HepG2 (cell line): Measurements from ENCODE around the gene MRPL36. TPM values are rescaled to one million over a fixed set of nuclear protein-coding genes. Genes with fewer than 3 reads are reported as not detected.

Experiments
- CAMTA2 ChIP-seq: sonication (generic); formaldehyde crosslinking; IDR thresholded peaks from 2 replicates; pipeline ENCODE4 v1.4.0; 2020; ENCODE audit warnings: mild to moderate bottlenecking, missing genetic modification reagents, borderline replicate concordance
- CREB1 ChIP-seq, 2 experiments: fragments of 450-650 bp in 1 of 2; IDR thresholded peaks; 2 replicates each; pipeline ENCODE4 v1.6.1; 2016 to 2017; ENCODE audit warnings: control low read depth in 1 of 2, mild to moderate bottlenecking in 1 of 2, missing compliant biosample characterization in 1 of 2, missing genetic modification characterization in 1 of 2
- HDAC1 ChIP-seq: sonication (generic); formaldehyde crosslinking; IDR thresholded peaks from 2 replicates; pipeline ENCODE4 v1.5.1; 2020; ENCODE audit warnings: mild to moderate bottlenecking, missing genetic modification reagents
- MED1 ChIP-seq: sonication (generic); formaldehyde crosslinking; IDR thresholded peaks from 2 replicates; pipeline ENCODE4 v1.4.0; 2020; ENCODE audit warnings: missing genetic modification reagents
- NFKB2 ChIP-seq: sonication (generic); formaldehyde crosslinking; IDR thresholded peaks from 2 replicates; pipeline ENCODE4 v1.4.0; 2020; ENCODE audit warnings: missing genetic modification reagents, borderline replicate concordance
- NRL ChIP-seq: sonication (generic); formaldehyde crosslinking; IDR thresholded peaks from 2 replicates; pipeline ENCODE4 v1.5.0; 2020; ENCODE audit warnings: missing genetic modification reagents, mild to moderate bottlenecking, moderate library complexity, borderline replicate concordance
- RFXAP ChIP-seq: sonication (generic); formaldehyde crosslinking; IDR thresholded peaks from 2 replicates; pipeline ENCODE4 v1.4.0; 2020; ENCODE audit warnings: missing genetic modification reagents, borderline replicate concordance
- SP140L ChIP-seq: sonication (generic); formaldehyde crosslinking; IDR thresholded peaks from 2 replicates; pipeline ENCODE4 v1.4.0; 2020; ENCODE audit warnings: missing genetic modification reagents, borderline replicate concordance
- ZFY ChIP-seq: sonication (generic); formaldehyde crosslinking; IDR thresholded peaks from 2 replicates; pipeline ENCODE4 v1.4.0; 2020; ENCODE audit warnings: missing genetic modification reagents
- ZNF121 ChIP-seq: sonication (generic); formaldehyde crosslinking; IDR thresholded peaks from 2 replicates; pipeline ENCODE4 v1.5.0; 2020; ENCODE audit warnings: mild to moderate bottlenecking, missing genetic modification reagents
- ZNF280D ChIP-seq: sonication (generic); formaldehyde crosslinking; IDR thresholded peaks from 2 replicates; pipeline ENCODE4 v1.5.1; 2020; ENCODE audit warnings: mild to moderate bottlenecking, missing genetic modification reagents
- polyA plus RNA-seq, 8 experiments: library from polyadenylated mRNA; depleted of rRNA in 3 of 8; stranded (reverse) in 7 of 8; unstranded in 1 of 8; fragments of >200 nt; fragmentation: Illumina TruSeq in 4 of 8; extraction: Trizol in 4 of 8; gene quantifications; 2 replicates each; pipeline versions ENCODE4 v1.2.1 to v1.2.3, GENCODE V29; 2011 to 2016; ENCODE audit warnings: low read depth in 4 of 8, missing spikeins in 1 of 8, mixed read lengths in 1 of 8; ENCODE audit not compliant: insufficient read depth in 1 of 8
- total RNA-seq, 5 experiments: library from RNA; depleted of rRNA; stranded (reverse); fragments of >200 nt; fragmentation: Illumina TruSeq; extraction: Trizol; gene quantifications; 2 replicates each; pipeline ENCODE4 v1.2.3, GENCODE V29; 2016; ENCODE audit warnings: low read depth in 1 of 5
- TF ChIP-seq, protein P1 (sequence below): sonication (generic); formaldehyde crosslinking; IDR thresholded peaks from 2 replicates; pipeline ENCODE4 v1.4.0; 2020; ENCODE audit warnings: mild to moderate bottlenecking, missing genetic modification reagents
- TF ChIP-seq, protein P2 (sequence below): sonication (generic); formaldehyde crosslinking; IDR thresholded peaks from 2 replicates; pipeline ENCODE4 v1.8.1; 2023; ENCODE audit warnings: mild to moderate bottlenecking, moderate library complexity, missing genetic modification reagents
- TF ChIP-seq, protein P3 (sequence below): sonication (generic); formaldehyde crosslinking; IDR thresholded peaks from 2 replicates; pipeline ENCODE4 v1.4.0; 2020; ENCODE audit warnings: missing genetic modification reagents, borderline replicate concordance
- TF ChIP-seq, protein P4 (sequence below): sonication (generic); formaldehyde crosslinking; IDR thresholded peaks from 2 replicates; pipeline ENCODE4 v1.8.1; 2023; ENCODE audit warnings: mild to moderate bottlenecking, missing genetic modification reagents

Gene MRPL36
- total and polyA plus RNA-seq, 2 of the 13 experiments (the other 11 are each of a cell fraction or from before 2014, with no cell fraction given), result 71.3 to 113 TPM

DNA sequence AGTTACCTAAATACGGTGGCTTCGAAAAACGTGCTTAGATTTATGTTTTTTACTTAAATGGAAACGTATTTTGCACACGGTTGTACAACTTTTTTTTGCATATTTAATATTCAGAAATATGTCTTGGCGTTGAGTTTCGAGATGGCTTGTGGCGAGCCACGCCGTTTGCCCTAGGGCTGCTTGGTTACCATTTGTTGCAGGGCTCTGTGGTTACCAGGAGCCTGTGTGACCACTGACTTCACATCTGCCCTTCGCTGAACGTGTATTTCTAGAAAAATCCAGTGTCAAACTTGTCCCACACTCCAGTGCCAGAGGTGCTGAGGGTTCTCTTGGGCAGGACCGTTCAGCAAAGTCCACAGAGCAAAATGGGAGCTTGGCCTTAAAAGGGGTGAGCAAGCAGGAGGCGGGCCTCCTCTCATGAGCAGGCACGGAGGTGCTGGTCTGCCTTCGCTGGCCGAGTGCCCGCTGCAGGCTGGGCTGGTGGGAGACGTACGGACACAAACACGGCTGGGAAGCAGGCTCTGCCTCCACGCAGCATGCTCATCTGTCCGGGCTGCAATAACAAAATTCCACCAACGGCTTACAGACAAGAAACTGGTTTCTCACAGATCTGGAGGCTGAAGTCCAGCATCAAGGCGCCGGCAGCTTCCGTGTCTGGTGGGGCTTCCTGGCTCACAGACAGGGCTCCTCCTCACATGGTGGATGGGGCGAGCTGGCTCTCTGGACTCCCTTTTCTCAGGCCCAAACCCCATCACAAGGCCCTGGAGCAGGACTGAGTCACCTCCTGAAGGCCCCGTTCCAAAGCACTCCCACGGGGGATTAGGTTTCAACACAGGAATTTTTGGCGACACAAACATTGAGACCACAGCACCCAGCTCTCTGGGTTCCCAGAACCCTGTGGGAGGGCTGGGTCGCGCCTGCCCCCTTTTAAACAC, 5.4 kb downstream of the MRPL36 start (continued):
- TF ChIP-seq CREB1 (IDR thresholded peaks at IDR 0.05) (no peak), CREB1 (CRISPR knock-in tag; IDR thresholded peaks at IDR 0.05) (no peak), RFXAP (CRISPR knock-in tag) (no peak), MED1 (CRISPR knock-in tag) (no peak), SP140L (no peak), CAMTA2 (CRISPR knock-in tag) (no peak), ZNF280D (no peak), ZFY (peak; percentile 46; the same call in 1 of the 2 replicates), ZNF121 (peak; percentile 61; the same call in 1 of the 2 replicates), NRL (CRISPR knock-in tag) (no peak), NFKB2 (CRISPR knock-in tag) (0 out of 2 replicates have a peak, but pooled peaks have one; percentile 38), HDAC1 (CRISPR knock-in tag) (no peak)
- TF ChIP-seq, protein P1, sequence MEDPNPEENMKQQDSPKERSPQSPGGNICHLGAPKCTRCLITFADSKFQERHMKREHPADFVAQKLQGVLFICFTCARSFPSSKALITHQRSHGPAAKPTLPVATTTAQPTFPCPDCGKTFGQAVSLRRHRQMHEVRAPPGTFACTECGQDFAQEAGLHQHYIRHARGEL (CRISPR knock-in tag), result 0 out of 2 replicates have a peak, but pooled peaks have one; percentile 40
- TF ChIP-seq, protein P2, sequence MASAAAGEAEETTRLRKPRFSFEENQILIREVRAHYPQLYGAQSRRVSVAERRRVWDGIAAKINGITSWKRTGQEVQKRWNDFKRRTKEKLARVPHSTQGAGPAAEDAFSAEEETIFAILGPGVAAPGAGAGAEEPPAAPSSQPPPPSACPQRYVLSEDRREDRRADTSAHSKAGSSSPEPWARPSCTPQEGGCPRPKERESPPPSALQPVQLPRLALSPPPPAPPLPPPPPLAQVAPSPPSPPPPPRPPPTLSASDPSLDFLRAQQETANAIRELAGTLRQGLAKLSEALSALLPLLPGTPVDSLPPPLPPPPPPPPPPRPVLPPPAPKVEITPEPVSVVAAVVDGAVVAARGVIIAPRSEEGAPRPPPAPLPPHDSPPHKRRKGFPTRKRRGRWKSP (CRISPR knock-in tag), result peak; percentile 32; the same call in 1 of the 2 replicates
- TF ChIP-seq, protein P3, sequence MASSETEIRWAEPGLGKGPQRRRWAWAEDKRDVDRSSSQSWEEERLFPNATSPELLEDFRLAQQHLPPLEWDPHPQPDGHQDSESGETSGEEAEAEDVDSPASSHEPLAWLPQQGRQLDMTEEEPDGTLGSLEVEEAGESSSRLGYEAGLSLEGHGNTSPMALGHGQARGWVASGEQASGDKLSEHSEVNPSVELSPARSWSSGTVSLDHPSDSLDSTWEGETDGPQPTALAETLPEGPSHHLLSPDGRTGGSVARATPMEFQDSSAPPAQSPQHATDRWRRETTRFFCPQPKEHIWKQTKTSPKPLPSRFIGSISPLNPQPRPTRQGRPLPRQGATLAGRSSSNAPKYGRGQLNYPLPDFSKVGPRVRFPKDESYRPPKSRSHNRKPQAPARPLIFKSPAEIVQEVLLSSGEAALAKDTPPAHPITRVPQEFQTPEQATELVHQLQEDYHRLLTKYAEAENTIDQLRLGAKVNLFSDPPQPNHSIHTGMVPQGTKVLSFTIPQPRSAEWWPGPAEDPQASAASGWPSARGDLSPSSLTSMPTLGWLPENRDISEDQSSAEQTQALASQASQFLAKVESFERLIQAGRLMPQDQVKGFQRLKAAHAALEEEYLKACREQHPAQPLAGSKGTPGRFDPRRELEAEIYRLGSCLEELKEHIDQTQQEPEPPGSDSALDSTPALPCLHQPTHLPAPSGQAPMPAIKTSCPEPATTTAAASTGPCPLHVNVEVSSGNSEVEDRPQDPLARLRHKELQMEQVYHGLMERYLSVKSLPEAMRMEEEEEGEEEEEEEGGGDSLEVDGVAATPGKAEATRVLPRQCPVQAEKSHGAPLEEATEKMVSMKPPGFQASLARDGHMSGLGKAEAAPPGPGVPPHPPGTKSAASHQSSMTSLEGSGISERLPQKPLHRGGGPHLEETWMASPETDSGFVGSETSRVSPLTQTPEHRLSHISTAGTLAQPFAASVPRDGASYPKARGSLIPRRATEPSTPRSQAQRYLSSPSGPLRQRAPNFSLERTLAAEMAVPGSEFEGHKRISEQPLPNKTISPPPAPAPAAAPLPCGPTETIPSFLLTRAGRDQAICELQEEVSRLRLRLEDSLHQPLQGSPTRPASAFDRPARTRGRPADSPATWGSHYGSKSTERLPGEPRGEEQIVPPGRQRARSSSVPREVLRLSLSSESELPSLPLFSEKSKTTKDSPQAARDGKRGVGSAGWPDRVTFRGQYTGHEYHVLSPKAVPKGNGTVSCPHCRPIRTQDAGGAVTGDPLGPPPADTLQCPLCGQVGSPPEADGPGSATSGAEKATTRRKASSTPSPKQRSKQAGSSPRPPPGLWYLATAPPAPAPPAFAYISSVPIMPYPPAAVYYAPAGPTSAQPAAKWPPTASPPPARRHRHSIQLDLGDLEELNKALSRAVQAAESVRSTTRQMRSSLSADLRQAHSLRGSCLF, result no peak
- TF ChIP-seq, protein P4, sequence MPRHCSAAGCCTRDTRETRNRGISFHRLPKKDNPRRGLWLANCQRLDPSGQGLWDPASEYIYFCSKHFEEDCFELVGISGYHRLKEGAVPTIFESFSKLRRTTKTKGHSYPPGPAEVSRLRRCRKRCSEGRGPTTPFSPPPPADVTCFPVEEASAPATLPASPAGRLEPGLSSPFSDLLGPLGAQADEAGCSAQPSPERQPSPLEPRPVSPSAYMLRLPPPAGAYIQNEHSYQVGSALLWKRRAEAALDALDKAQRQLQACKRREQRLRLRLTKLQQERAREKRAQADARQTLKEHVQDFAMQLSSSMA (CRISPR knock-in tag), result no peak
